Measurements from ENCODE around the gene SPAG4. TPM values are rescaled to one million over a fixed set of nuclear protein-coding genes. Genes with fewer than 3 reads are reported as not detected.

The SPAG4 gene
- polyA plus RNA-seq, 1 donor from 2014 or later: 1.2 TPM

DNA sequence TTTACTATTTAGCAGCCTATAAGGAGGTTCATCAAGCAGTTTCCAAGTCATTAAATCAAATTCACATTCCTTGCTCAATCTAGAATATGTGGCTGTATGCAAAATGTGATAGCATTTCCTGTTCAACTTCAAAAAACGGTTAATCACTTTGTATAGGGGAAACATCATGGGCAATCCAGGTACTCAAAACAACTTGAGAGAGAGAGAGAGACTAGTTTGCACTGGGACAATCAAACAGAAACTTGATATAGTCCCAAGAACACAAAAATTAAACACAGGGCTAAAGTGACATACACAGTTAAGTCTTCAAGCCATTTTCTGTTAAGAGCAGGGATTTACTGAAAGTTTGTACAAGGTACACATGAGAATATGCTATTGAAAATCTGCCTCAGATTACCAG is 41.6 kb downstream of the SPAG4 start:
- no peak overlapping the region for H2AFZ ChIP-seq (ENCODE audit: low read depth, low read length)
- H4K20me1 ChIP-seq (ENCODE audit: insufficient read depth): no peaks in the 10 kb centered on the region
- H3K36me3 ChIP-seq (ENCODE audit: insufficient read depth, low read length): no peaks in the 10 kb centered on the region
- no peaks in the 10 kb centered on the region for H3K27me3 ChIP-seq (ENCODE audit: insufficient read depth, low read depth, low read length)
- no peak overlapping the region for H3K27ac ChIP-seq (ENCODE audit: low read length)
- peaks cover 98% of the 10 kb centered on the region for H3K79me2 ChIP-seq (replicated peaks; ENCODE audit: insufficient read depth, low read length)
- H3K4me3 ChIP-seq (ENCODE audit: low read length): no peak overlapping the region
- no peak for TF ChIP-seq EP300 (conservative IDR thresholded peaks at IDR 0.05; ENCODE audit: poor library complexity, severe bottlenecking)
- TF ChIP-seq EZH2 (IDR thresholded peaks at IDR 0.05; ENCODE audit: borderline replicate concordance, insufficient read depth, low read length, poor library complexity, severe bottlenecking): no peak
- TF ChIP-seq POLR2AphosphoS5 (IDR thresholded peaks at IDR 0.05): no peak
- no peak for TF ChIP-seq REST (IDR thresholded peaks at IDR 0.05; ENCODE audit: borderline replicate concordance)
- no peak for TF ChIP-seq TAF1 (IDR thresholded peaks at IDR 0.05; ENCODE audit: low read depth)
- no peak for TF ChIP-seq RAD21 (conservative IDR thresholded peaks at IDR 0.05)
- no peak for TF ChIP-seq SMC3 (conservative IDR thresholded peaks at IDR 0.05; ENCODE audit: poor library complexity)
- TF ChIP-seq MXI1 (conservative IDR thresholded peaks at IDR 0.05; ENCODE audit: poor library complexity, severe bottlenecking): no peak
- no peak for TF ChIP-seq CTCF (IDR thresholded peaks at IDR 0.05; ENCODE audit: poor library complexity, severe bottlenecking)
- H3K9me2 ChIP-seq (ENCODE audit: insufficient read depth, low read length): no peaks in the 10 kb centered on the region
- no peaks in the 10 kb centered on the region for H3K9me3 ChIP-seq (ENCODE audit: low read length)
- H3F3A ChIP-seq (ENCODE audit: insufficient read depth, low read length, poor library complexity, severe bottlenecking): no peaks in the 10 kb centered on the region
- no peak overlapping the region for H3K4me2 ChIP-seq (ENCODE audit: low read length)
- H3K9ac ChIP-seq (ENCODE audit: low read length): no peak overlapping the region

- TF ChIP-seq EP300 (conservative IDR thresholded peaks at IDR 0.05; ENCODE audit: poor library complexity, severe bottlenecking): no peak
- no peak for TF ChIP-seq RAD21 (conservative IDR thresholded peaks at IDR 0.05)
- no peak for TF ChIP-seq EZH2 (IDR thresholded peaks at IDR 0.05; ENCODE audit: borderline replicate concordance, insufficient read depth, low read length, poor library complexity, severe bottlenecking)
- TF ChIP-seq CTCF (IDR thresholded peaks at IDR 0.05; ENCODE audit: poor library complexity, severe bottlenecking): no peak
- no peak for TF ChIP-seq REST (IDR thresholded peaks at IDR 0.05; ENCODE audit: borderline replicate concordance)
- TF ChIP-seq POLR2AphosphoS5 (IDR thresholded peaks at IDR 0.05): no peak
- TF ChIP-seq MXI1 (conservative IDR thresholded peaks at IDR 0.05; ENCODE audit: poor library complexity, severe bottlenecking): no peak
- TF ChIP-seq SMC3 (conservative IDR thresholded peaks at IDR 0.05; ENCODE audit: poor library complexity): no peak
- TF ChIP-seq TAF1 (IDR thresholded peaks at IDR 0.05; ENCODE audit: low read depth): no peak
- Histone ChIP-seq H3K9me3 (ENCODE audit: low read length) (no peaks in the 10 kb centered on the region), H3K27ac (ENCODE audit: low read length) (no peak overlapping the region), H3F3A (ENCODE audit: insufficient read depth, low read length, poor library complexity, severe bottlenecking) (no peaks in the 10 kb centered on the region), H3K9me2 (ENCODE audit: insufficient read depth, low read length) (no peaks in the 10 kb centered on the region), H3K36me3 (ENCODE audit: insufficient read depth, low read length) (no peaks in the 10 kb centered on the region), H3K27me3 (ENCODE audit: insufficient read depth, low read depth, low read length) (no peaks in the 10 kb centered on the region), H3K9ac (ENCODE audit: low read length) (no peak overlapping the region), H3K79me2 (replicated peaks; ENCODE audit: insufficient read depth, low read length) (peaks cover 91% of the 10 kb centered on the region), H4K20me1 (ENCODE audit: insufficient read depth) (peaks cover 7% of the 10 kb centered on the region), H3K4me2 (ENCODE audit: low read length) (no peak overlapping the region), H3K4me3 (ENCODE audit: low read length) (peak overlapping the region; percentile 87), H2AFZ (ENCODE audit: low read depth, low read length) (no peak overlapping the region)
These were observed 44.7 kb downstream of the SPAG4 start for GRCh38 chr20:35660122-35660937.
